Measurements from ENCODE around the gene ITGAD. TPM values are rescaled to one million over a fixed set of nuclear protein-coding genes. Genes with fewer than 3 reads are reported as not detected.
A peak's percentile ranks its signal among the peaks of the same experiment; 100 is the strongest.
"Not testable (repeated sequence)": the region's sequence is repeated elsewhere in the genome, so short reads cannot be mapped to it uniquely, and the experiment has no call there.

ITGAD gene
- total RNA-seq, 1 experiment from 2014 or later = not detected

DNA sequence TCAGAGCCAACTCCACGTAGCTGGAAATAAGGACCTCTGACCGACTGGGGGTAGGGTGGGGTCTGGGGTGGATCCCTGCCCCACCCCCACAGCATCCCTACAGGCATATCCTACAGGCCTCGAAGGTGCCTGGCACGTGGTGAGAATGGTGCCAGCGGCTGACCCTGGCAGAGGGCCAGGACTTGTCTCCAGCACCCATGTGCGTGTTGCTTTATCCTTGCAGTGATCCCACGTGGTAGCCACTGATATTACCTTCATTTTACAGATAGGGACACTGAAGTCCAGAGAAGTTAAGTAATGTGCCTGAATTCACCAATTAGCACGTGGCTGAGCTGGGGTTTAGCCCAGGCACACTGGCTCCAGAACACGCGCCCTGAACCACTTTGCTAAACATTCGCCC, 8.3 kb downstream of the ITGAD start:
- DNase-seq (ENCODE audit: extremely low read depth, low read depth) = no peak

- no peak for DNase-seq (ENCODE audit: extremely low read depth, low read depth)
These were observed 9.6 kb downstream of the ITGAD start for GRCh38 chr16:31402687-31403086.

- DNase-seq (ENCODE audit: extremely low read depth, low read depth) = no peak
These were observed 10.6 kb downstream of the ITGAD start for GRCh38 chr16:31403590-31404352.

DNA sequence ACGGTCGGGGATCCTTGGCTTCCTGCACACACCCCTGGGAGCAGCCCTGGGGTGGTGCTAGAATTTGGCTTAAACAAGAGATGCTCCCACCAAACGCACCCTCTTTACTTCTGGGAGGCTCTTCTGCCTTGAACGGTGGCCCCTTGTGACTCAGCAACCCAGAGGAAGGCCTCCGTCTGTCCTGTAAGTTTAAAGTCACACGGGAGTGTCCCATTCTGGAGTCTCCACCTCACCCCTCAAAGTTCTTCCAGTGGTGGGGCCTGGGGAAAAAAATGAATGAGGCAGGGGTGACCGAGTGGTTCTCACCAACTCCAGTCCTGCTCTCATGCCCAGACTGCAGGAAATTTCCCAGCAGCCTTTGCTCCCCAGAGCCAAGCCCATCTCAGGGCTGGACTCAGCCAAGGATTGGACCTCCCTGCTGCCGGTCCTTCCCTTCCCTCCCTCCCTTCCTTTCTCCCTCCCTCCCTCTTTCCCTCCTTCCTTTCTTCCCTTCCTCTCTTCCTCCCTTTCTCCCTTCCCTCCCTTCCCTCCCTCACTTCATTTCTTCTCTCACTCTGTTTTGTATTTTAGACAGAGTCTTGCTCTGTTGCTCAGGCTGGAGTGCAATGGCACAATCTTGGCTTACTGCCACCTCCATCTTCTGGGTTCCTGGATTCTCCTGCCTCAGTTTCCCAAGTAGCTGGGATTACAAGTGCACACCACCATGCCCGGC, 11.4 kb downstream of the ITGAD start:
- DNase-seq (ENCODE audit: extremely low read depth, low read depth) = peak; percentile 78

GRCh38 chr16:31407406-31407805, 14.3 kb downstream of the ITGAD start:
- no peak for DNase-seq (ENCODE audit: extremely low read depth, low read depth)

GRCh38 chr16:31409433-31409832, 16.3 kb downstream of the ITGAD start:
- no peak for DNase-seq (ENCODE audit: extremely low read depth, low read depth)

GRCh38 chr16:31410082-31410481, 16.9 kb downstream of the ITGAD start:
- DNase-seq (ENCODE audit: extremely low read depth, low read depth) = no peak

GRCh38 chr16:31411024-31411844, 18.1 kb downstream of the ITGAD start:
- no peak for DNase-seq (ENCODE audit: extremely low read depth, low read depth)

- no peak for DNase-seq (ENCODE audit: extremely low read depth, low read depth)
These were observed 19.6 kb downstream of the ITGAD start for GRCh38 chr16:31412750-31413149.

DNA sequence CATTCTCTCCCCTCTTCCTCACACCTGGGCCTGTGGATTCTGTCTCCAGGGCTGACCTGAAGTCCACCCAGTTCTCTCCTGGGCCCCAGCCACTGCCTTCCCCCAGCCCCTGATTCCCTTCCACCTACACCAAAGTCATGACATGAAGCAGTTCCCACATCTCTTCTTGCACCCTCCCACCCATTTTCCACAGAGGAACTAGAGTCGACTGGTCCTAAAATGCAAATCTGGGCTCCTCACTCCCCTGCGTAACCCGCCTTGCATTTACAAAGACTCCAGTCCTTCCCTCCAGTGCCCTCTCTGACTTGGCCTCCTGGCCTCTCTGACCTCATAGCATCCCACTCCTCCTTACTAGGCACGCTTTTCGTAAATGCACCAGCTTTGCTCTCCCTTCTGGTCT, 20.2 kb downstream of the ITGAD start:
- DNase-seq (ENCODE audit: extremely low read depth, low read depth) = no peak

- DNase-seq (ENCODE audit: extremely low read depth, low read depth) = no peak
These were observed 20.8 kb downstream of the ITGAD start for GRCh38 chr16:31413943-31414342.

DNA sequence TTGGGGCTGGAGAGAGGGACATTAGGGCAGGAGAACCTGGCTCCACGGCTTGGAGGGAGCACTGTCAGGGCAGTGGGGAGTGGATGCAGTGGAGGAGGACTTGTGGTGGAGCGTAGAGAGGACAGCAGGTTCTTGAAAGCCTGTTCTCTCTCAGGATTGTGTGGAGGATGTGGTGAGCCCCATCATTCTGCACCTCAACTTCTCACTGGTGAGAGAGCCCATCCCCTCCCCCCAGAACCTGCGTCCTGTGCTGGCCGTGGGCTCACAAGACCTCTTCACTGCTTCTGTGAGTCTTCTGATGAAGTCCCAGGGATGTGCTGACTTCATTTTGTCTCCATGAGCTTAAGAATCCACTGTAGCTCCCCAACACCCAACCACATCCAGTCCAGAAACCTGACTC, 21.6 kb downstream of the ITGAD start:
- DNase-seq (ENCODE audit: extremely low read depth, low read depth) = no peak

- DNase-seq (ENCODE audit: extremely low read depth, low read depth) = no peak
These were observed 23.2 kb downstream of the ITGAD start for GRCh38 chr16:31416371-31416770.

- not testable (repeated sequence) for DNase-seq (ENCODE audit: extremely low read depth, low read depth)
These were observed 23.9 kb downstream of the ITGAD start for GRCh38 chr16:31417036-31417435.

DNA sequence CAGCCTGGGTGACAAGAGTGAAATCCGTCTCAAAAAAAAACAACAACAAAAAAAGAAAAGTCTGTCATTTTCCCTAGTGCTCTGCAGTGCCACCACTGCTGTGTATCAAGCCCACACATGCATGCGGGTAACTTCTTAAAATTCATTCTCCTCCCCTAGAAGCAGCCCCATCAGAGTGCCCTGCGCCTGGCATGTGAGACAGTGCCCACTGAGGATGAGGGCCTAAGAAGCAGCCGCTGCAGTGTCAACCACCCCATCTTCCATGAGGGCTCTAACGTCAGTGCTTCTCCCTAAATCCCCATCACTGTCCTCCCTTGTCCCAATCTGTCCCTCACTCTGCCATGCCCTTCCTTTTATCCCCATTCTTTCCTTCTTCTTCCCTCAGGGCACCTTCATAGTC, 24.8 kb downstream of the ITGAD start:
- no peak for DNase-seq (ENCODE audit: extremely low read depth, low read depth)

- DNase-seq (ENCODE audit: extremely low read depth, low read depth) = no peak
These were observed 26.9 kb downstream of the ITGAD start for GRCh38 chr16:31420037-31420436.

GRCh38 chr16:31421587-31421986, 28.5 kb downstream of the ITGAD start:
- no peak for DNase-seq (ENCODE audit: extremely low read depth, low read depth)

- DNase-seq (ENCODE audit: extremely low read depth, low read depth) = no peak
These were observed 30.1 kb downstream of the ITGAD start for GRCh38 chr16:31423241-31423640.

DNA sequence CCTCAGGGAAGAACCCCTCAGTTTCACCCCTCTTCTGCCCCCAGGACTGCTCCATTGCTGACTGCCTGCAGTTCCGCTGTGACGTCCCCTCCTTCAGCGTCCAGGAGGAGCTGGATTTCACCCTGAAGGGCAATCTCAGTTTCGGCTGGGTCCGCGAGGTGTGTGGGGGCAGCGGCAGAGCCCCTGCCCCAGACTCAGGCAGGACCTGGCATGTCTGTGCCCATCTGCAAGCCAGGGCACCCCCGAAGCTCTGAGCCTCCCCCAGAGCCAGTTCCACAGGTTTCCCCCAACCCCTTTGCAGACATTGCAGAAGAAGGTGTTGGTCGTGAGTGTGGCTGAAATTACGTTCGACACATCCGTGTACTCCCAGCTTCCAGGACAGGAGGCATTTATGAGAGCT, 30.7 kb downstream of the ITGAD start:
- no peak for DNase-seq (ENCODE audit: extremely low read depth, low read depth)

DNA sequence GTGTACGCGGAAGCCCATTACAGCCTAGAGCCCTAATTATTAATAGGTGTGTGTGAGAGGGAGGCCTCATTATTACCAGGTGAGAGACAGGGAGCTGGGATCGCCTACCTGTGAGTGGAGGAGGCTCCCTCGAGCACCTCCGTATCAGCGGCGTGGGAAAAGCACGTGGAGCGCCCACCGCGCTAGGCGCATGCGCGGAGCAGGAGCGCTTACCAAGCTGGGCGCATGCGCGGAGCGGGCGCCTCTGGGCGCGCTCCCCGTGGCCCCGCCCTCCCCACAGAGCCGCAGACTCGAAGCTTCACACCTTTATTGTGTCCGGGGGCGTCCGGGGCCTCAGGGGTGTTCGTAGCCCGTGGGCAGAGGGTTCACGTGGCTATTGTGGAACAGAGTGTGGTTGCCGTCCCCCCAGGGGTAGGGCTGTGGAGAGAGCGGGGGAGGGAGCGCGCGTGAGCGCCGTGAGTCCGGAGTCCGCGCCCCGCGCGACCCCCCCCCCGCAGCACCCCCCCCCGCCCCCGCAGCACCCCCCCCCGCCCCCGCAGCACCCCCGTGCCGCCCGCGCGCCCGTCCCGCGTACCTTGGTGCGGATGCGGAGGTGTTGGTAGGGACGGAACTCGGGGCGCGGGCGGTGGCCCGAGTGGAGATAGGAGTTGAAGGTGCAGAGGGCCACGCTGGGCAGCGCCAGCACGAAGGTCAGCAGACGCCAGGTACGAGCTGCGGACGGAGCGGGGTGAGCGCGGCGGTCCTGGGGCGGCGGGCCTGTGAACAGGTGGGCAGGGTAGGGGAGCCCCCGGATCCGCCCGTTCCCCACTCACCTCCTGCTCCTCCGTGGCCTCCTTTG, 34.5 kb downstream of the ITGAD start:
- DNase-seq (ENCODE audit: extremely low read depth, low read depth) = no peak

DNA sequence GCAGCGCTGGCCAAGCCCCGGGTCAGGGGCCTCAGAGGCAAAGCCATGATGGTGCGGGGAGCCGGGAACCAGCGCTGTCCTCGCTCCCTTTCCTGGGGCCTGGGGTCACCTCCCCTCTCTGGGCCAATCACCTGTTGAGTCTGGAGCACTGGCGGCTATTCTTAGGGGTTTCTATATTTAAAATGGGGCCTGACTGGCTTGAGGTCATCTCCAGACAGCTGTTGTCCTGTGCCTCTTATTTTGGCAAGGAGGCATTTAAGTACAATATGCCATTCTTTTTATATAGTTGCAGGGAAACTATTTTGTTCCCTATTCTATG, 35.1 kb downstream of the ITGAD start, which contains the start of gene COX6A2:
TSS of gene COX6A2 (minus strand) at position 82 of the 319 bp plus-strand sequence. CDS start at position 47, 35 bp downstream.
- DNase-seq (ENCODE audit: extremely low read depth, low read depth) = no peak
